ENCODE data around the gene RABL2B.

RABL2B gene

DNA sequence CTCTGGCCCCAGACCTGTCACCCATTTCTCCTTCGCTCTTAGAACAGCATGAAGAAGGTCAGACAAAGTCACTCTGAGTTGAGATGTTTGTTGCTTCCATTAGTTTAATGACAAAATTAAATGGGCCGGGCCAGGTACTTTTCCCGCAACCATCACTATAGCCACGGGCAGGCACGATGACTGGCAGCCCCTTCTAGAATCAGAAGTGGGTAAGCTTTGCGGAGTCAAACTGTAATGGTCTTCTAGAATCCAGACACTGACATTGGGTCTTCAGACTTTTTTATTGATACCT lies 47.8 kb downstream of the RABL2B start:
- Histone ChIP-seq H3K36me3 (ENCODE audit: control insufficient read depth, low read depth, low read length) (no peaks in the 10 kb centered on the region), H3K27me3 (ENCODE audit: control insufficient read depth, insufficient read depth, low read length) (peaks cover 12% of the 10 kb centered on the region), H3K4me1 (ENCODE audit: control insufficient read depth, low read depth, low read length) (no peaks in the 10 kb centered on the region), H3K27ac (ENCODE audit: low read length) (no peak overlapping the region), H3K9me3 (ENCODE audit: control insufficient read depth, low read depth, low read length) (no peaks in the 10 kb centered on the region), H3K4me3 (ENCODE audit: low read length) (no peak overlapping the region), H3K9ac (ENCODE audit: low read length) (no peak overlapping the region)

DNA sequence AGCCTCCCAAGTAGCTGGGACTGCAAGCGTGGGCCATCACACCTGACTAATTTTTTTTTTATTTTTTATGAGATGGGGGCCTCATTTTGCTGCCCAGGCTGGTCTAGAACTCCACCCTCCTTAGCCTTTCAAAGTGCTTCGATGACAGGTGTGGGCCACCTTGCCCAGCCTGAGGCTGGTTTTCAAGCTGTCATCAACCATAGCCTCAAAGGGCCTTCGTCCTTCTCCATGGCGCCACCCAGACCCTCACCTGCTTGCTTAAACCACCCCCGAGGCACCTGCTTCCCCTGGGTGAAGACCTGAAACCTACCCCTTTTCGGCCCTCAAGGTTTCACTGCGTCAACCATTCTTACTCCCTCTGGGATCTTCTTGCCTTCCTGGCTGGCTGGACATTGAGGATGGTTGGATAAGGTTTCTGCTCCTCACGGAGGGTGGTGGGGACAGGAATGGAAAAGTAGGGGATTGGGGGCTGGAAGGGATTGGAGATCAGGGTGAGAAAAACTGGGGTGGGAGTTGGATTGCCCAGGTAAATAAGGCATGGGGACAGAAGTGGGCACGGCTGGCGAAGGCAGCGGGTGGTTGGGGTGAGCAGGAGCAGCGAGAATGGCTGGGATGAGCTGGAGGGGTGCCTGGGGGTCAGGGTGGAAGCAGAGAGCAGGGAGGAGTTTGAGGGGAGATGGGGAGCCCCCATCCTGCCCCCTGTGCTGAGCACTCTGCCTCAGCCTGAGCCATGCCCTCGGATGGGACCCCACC lies 48.3 kb downstream of the RABL2B start:
- H3K27me3 ChIP-seq (ENCODE audit: control insufficient read depth, insufficient read depth, low read length) = peaks cover 12% of the 10 kb centered on the region
- H3K9me3 ChIP-seq (ENCODE audit: control insufficient read depth, low read depth, low read length) = no peaks in the 10 kb centered on the region
- no peak overlapping the region for H3K27ac ChIP-seq (ENCODE audit: low read length)
- H3K9ac ChIP-seq (ENCODE audit: low read length) = no peak overlapping the region
- no peaks in the 10 kb centered on the region for H3K36me3 ChIP-seq (ENCODE audit: control insufficient read depth, low read depth, low read length)
- no peaks in the 10 kb centered on the region for H3K4me1 ChIP-seq (ENCODE audit: control insufficient read depth, low read depth, low read length)
- no peak overlapping the region for H3K4me3 ChIP-seq (ENCODE audit: low read length)

DNA sequence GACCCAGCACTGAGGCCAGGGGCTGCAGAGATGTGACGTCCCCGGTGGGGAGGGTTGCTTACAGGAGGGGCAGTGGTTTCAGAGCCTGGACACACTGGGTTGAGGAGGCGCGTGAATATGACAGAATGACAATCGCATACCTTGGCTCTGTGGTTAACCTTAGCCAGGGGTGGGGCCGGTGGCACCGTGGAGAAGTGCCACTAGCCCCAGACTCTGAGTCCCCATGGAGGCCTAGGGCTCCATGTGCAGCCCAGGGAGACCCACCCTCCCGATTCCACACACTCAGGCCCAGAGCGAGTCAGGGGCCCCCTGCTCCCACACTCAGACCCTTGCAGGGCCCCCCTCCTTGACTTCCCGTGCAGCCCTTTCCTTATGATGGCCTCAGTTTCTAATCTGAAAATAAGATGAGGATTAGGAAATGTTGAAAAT lies 49.1 kb downstream of the RABL2B start:
- Histone ChIP-seq H3K9ac (ENCODE audit: low read length) (no peak overlapping the region), H3K4me1 (ENCODE audit: control insufficient read depth, low read depth, low read length) (no peaks in the 10 kb centered on the region), H3K27me3 (ENCODE audit: control insufficient read depth, insufficient read depth, low read length) (peaks cover 12% of the 10 kb centered on the region), H3K27ac (ENCODE audit: low read length) (no peak overlapping the region), H3K36me3 (ENCODE audit: control insufficient read depth, low read depth, low read length) (no peaks in the 10 kb centered on the region), H3K9me3 (ENCODE audit: control insufficient read depth, low read depth, low read length) (no peaks in the 10 kb centered on the region), H3K4me3 (ENCODE audit: low read length) (no peak overlapping the region)

DNA sequence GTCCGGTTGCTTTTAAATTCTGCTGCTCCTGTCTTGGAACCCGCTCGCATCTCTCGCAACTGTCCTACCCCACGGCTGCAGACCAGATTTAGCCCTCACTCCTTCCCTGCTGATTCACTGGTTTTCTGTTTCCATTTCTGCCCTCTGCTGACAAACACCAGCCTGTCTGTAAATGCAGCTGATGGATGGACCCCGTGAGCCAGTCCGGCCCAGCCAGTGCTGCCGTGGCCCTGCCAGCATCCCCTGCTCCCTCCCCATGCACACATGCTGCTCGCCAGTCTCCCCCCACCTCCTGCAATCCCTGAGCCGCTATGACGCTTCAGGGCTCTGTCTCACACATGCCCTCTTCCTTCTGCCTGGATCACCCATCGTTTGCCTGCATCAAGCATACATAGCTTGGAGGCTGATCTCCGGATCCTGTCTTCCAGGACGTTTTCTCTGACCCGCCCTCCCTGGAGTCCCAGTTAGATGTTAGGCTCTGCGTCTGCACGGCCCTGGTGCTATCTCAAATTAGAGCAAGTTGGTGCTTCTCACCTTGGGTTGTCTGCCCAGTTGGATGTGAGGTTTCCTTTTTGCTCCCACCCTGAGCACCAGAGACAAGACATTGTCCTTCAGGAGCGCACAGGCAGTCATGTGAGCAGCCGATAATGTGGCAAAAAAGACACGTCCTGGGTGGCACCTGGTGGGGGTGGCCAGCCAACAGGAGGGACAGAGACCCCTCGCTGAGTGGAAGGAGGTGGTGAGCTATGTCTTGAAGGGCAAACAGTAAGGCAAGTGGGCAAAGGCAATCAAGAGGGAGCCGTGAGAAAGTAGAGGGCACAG lies 49.7 kb downstream of the RABL2B start:
- Histone ChIP-seq H3K9ac (ENCODE audit: low read length) (no peak overlapping the region), H3K36me3 (ENCODE audit: control insufficient read depth, low read depth, low read length) (no peaks in the 10 kb centered on the region), H3K4me1 (ENCODE audit: control insufficient read depth, low read depth, low read length) (no peaks in the 10 kb centered on the region), H3K9me3 (ENCODE audit: control insufficient read depth, low read depth, low read length) (no peaks in the 10 kb centered on the region), H3K27ac (ENCODE audit: low read length) (no peak overlapping the region), H3K27me3 (ENCODE audit: control insufficient read depth, insufficient read depth, low read length) (peaks cover 12% of the 10 kb centered on the region), H3K4me3 (ENCODE audit: low read length) (no peak overlapping the region)

DNA sequence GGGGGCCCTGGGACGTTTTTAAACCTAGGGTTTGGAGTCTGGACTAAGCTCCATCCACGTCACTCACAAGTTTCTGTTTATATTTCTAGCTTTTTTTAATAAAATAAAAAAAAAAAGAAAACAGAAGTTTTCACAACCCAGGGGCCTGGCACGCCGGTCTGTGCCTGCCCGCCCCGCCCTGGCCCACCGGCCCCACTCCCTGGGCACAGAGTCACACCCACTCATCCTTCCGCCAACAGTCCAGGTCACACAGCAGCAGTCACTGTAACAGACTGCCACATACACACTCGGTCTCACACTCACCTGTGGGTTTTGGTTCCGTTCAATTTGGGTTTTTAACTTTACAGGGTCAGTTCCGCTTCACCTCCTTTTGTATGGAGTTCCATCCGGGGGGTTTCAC lies 50.8 kb downstream of the RABL2B start:
- H3K4me3 ChIP-seq (ENCODE audit: low read length) = no peak overlapping the region
- H3K36me3 ChIP-seq (ENCODE audit: control insufficient read depth, low read depth, low read length) = no peaks in the 10 kb centered on the region

DNA sequence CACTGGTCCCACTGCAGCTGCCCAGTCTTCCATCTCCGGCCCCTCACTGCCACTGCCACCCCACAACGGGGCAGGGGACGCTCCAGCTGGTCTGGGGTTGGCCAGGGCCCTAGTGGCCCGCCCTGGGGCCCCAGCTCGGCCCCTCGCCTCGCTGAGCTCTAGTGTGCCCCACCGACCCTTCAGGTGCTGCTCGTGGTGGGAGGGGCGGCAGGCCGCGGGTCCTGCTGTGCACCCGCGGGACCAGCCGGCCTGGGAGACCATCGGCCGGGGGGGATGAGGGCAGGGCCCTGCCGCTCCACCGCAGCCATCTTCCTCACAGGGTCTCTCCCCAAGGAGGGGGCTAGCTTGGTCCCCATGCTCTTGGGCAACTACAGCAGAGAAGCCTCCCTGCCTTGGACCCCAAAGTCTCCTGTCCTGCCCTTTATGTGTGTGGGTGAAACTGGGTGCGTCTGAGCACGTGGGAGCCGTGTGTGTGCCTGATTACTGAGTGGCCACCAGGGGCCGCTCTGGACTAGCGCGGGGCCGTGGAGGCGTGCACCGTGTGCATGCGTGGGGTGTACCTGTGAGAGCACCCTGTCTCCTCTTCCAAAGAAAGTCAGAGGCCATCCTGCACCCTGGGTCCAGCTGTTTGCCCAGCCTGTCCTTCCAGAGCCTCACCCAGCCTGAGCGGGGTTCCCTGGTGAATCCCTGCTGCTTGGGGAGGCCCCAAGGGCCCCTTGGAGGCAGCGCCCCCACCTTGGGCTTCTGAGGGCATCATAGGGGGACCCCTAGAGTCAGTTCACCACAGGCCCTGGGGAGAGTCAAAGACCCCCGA lies 51.4 kb downstream of the RABL2B start:
- Histone ChIP-seq H3K36me3 (ENCODE audit: control insufficient read depth, low read depth, low read length) (no peaks in the 10 kb centered on the region), H3K4me3 (ENCODE audit: low read length) (no peak overlapping the region), H3K9me3 (ENCODE audit: control insufficient read depth, low read depth, low read length) (no peaks in the 10 kb centered on the region), H3K9ac (ENCODE audit: low read length) (no peak overlapping the region), H3K4me1 (ENCODE audit: control insufficient read depth, low read depth, low read length) (no peaks in the 10 kb centered on the region), H3K27ac (ENCODE audit: low read length) (no peak overlapping the region), H3K27me3 (ENCODE audit: control insufficient read depth, insufficient read depth, low read length) (peaks cover 7% of the 10 kb centered on the region)

More for the DNA sequence above, 50.8 kb downstream of the RABL2B start:
- no peak overlapping the region for H3K9ac ChIP-seq (ENCODE audit: low read length)
- peaks cover 12% of the 10 kb centered on the region for H3K27me3 ChIP-seq (ENCODE audit: control insufficient read depth, insufficient read depth, low read length)
- no peak overlapping the region for H3K27ac ChIP-seq (ENCODE audit: low read length)
- H3K9me3 ChIP-seq (ENCODE audit: control insufficient read depth, low read depth, low read length) = no peaks in the 10 kb centered on the region
- no peaks in the 10 kb centered on the region for H3K4me1 ChIP-seq (ENCODE audit: control insufficient read depth, low read depth, low read length)

DNA sequence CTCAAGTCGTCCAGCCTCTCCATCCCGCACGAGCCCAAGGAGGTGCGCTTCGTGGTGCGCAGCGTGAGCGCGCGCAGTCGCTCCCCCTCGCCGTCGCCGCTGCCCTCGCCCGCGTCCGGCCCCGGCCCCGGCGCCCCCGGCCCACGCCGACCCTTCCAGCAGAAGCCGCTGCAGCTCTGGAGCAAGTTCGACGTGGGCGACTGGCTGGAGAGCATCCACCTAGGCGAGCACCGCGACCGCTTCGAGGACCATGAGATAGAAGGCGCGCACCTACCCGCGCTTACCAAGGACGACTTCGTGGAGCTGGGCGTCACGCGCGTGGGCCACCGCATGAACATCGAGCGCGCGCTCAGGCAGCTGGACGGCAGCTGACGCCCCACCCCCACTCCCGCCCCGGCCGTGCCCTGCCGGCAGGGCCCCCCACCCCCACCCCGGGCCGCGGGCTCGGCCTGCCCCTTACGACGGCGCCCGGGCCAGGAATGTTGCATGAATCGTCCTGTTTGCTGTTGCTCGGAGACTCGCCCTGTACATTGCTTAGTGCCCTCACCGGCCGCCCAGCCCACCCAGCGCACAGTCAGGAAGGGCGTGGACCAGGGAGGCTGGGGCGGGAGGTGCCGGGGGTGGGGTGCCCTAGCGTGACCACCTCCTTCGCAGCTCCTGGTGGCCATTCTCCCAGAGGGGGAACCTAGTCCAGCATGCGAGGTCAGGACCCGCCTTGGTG lies 52.3 kb downstream of the RABL2B start:
- Histone ChIP-seq H3K4me3 (ENCODE audit: low read length) (no peak overlapping the region), H3K9ac (ENCODE audit: low read length) (no peak overlapping the region), H3K36me3 (ENCODE audit: control insufficient read depth, low read depth, low read length) (no peaks in the 10 kb centered on the region), H3K27me3 (ENCODE audit: control insufficient read depth, insufficient read depth, low read length) (no peaks in the 10 kb centered on the region), H3K4me1 (ENCODE audit: control insufficient read depth, low read depth, low read length) (no peaks in the 10 kb centered on the region), H3K9me3 (ENCODE audit: control insufficient read depth, low read depth, low read length) (no peaks in the 10 kb centered on the region), H3K27ac (ENCODE audit: low read length) (no peak overlapping the region)

DNA sequence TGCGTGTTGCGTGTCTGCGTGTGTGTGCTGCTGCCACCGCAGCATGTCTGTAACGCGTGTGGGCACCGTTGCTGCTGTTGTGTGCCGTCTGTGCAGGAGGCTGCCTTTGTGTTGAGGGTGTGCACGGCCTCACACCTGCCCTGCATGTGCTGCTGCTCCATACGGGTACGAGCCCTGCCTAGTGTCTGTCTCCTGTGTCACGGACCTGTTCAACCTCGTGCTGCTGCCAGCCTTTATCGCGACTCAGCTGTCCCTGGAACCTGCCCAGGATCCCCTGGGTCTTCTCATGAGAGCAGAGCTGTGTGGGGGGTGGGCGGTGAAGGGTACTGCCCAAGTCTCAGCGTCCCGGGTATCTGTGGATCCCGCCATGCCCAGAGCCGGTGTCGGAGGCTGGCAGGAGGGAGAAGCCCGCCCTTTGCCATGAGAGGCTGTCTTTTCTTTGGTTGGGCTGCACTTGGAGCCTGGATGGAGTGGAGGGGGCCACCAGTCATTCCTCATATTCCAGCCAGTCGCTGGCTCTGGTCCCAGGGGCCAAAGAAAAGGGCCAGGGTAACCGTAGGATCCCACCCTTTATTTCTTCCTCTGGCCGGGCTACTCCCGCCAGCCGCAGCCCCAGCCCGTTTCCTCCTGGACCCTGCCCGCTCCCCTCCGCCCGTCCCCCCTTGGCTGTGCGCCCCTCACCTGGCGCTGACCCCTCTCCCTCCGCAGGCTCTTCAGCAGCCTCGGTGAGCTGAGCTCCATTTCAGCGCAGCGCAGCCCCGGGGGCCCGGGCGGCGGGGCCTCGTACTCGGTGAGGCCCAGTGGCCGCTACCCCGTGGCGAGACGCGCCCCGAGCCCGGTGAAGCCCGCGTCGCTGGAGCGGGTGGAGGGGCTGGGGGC lies 53.2 kb downstream of the RABL2B start:
- H3K9ac ChIP-seq (ENCODE audit: low read length) = no peak overlapping the region
- H3K9me3 ChIP-seq (ENCODE audit: control insufficient read depth, low read depth, low read length) = no peaks in the 10 kb centered on the region
- H3K4me3 ChIP-seq (ENCODE audit: low read length) = no peak overlapping the region
- no peaks in the 10 kb centered on the region for H3K36me3 ChIP-seq (ENCODE audit: control insufficient read depth, low read depth, low read length)
- no peaks in the 10 kb centered on the region for H3K4me1 ChIP-seq (ENCODE audit: control insufficient read depth, low read depth, low read length)
- H3K27ac ChIP-seq (ENCODE audit: low read length) = no peak overlapping the region
- no peaks in the 10 kb centered on the region for H3K27me3 ChIP-seq (ENCODE audit: control insufficient read depth, insufficient read depth, low read length)

DNA sequence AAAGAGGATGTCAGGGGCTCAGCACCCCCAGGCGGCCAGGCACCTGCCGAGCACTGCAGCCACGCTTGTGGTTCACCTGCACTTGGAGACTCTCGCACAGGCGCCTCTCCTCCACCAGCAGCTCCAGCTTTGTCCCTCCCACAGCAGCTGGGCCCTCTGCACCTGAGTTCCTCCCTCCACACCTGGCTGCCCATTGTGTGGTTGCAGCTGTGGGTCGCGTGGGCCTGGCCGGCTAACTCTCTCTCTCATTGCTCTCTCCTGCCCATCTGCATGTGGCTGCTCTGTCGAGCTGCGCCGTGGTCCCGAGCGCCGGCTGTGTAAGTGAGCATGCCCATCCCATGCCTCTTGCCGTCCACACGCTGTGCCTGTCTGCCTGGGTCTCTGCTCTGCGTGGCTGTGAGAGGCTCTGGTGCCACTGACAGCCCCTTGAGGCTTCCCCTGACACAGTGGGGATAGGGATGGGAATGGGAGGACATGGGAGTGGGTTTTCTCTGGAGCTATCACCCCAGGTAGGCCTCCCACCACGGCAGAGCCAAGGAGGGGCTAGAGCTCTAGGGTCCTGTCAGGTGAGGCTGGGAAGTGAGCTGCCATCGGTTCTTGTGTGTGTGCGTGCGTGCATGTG lies 53.9 kb downstream of the RABL2B start:
- H3K36me3 ChIP-seq (ENCODE audit: control insufficient read depth, low read depth, low read length) = no peaks in the 10 kb centered on the region
- H3K9ac ChIP-seq (ENCODE audit: low read length) = no peak overlapping the region
- H3K27me3 ChIP-seq (ENCODE audit: control insufficient read depth, insufficient read depth, low read length) = no peaks in the 10 kb centered on the region
- no peak overlapping the region for H3K27ac ChIP-seq (ENCODE audit: low read length)
- no peaks in the 10 kb centered on the region for H3K4me1 ChIP-seq (ENCODE audit: control insufficient read depth, low read depth, low read length)
- H3K9me3 ChIP-seq (ENCODE audit: control insufficient read depth, low read depth, low read length) = no peaks in the 10 kb centered on the region
- no peak overlapping the region for H3K4me3 ChIP-seq (ENCODE audit: low read length)

DNA sequence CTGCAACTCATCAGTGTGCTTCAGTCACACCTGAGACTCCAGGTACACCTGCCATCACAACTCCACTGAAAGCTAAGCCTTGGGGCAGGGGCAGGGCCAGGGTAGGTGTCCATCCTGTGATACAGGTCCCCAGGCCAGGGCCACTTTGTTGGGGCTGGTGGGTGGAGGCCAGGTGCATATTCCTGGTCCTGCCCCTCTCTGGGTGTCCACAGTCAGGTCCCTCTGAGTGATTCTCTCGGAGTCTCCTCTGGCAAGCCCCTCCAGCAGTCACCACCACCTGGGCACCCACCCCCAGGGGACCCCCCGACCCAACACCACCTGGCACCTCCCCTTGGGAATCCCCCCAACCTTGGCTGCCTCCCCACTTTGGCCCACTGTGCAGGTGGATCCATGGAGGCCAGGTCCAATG lies 54.9 kb downstream of the RABL2B start:
- H3K36me3 ChIP-seq (ENCODE audit: control insufficient read depth, low read depth, low read length) = no peaks in the 10 kb centered on the region
- H3K9ac ChIP-seq (ENCODE audit: low read length) = no peak overlapping the region
- H3K27ac ChIP-seq (ENCODE audit: low read length) = no peak overlapping the region
- H3K27me3 ChIP-seq (ENCODE audit: control insufficient read depth, insufficient read depth, low read length) = peaks cover 3% of the 10 kb centered on the region
- H3K4me1 ChIP-seq (ENCODE audit: control insufficient read depth, low read depth, low read length) = no peaks in the 10 kb centered on the region
- no peaks in the 10 kb centered on the region for H3K9me3 ChIP-seq (ENCODE audit: control insufficient read depth, low read depth, low read length)
- no peak overlapping the region for H3K4me3 ChIP-seq (ENCODE audit: low read length)
